Neuron (in vitro differentiated cells): ENCODE data around the gene IMMP2L.
"Not testable (repeated sequence)": the region's sequence is repeated elsewhere in the genome, so short reads cannot be mapped to it uniquely, and the experiment has no call there.

ENCODE experiments used
- H2AFZ ChIP-seq: one replicate; pipeline ENCODE4 v1.6.1; 2013; ENCODE audit warnings: low read depth, mild to moderate bottlenecking, inconsistent platforms, low read length, moderate library complexity
- H3K27me3 ChIP-seq: one replicate; pipeline ENCODE4 v1.6.1; 2013; ENCODE audit warnings: low read length; ENCODE audit not compliant: insufficient read depth
- H3K36me3 ChIP-seq: one replicate; pipeline ENCODE4 v1.6.1; 2013; ENCODE audit warnings: low read length; ENCODE audit not compliant: insufficient read depth
- H3K4me1 ChIP-seq: one replicate; pipeline ENCODE4 v1.6.1; 2013; ENCODE audit warnings: low read length; ENCODE audit not compliant: insufficient read depth
- H3K4me3 ChIP-seq: 2 replicates; pipeline ENCODE4 v1.5.1; 2013; ENCODE audit warnings: mild to moderate bottlenecking, low read length, moderate library complexity
- H3K9me3 ChIP-seq: one replicate; pipeline ENCODE4 v1.6.1; 2013; ENCODE audit warnings: low read length

IMMP2L gene

DNA sequence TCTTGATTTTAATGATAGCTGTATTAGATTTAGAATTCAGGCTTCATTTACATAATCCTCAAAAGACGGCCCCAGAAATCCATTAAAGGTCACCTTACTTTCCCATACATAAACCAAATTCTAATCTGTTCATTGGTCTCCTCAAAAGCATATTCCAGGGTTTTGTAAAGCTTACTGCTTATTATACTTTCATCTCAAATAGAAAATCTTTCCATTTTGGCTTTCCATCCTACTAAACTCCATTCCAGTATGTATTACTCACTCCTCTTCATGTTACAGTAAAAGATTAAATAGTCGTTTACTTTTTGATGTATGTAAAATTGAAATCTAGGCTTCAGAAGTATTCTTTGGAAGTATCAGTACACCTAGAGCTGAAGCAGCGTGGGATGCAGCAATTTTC is 614.9 kb downstream of the IMMP2L start:
- peaks cover 3% of the 10 kb centered on the region for H3K4me1 ChIP-seq
- H3K27me3 ChIP-seq: no peaks in the 10 kb centered on the region
- no peaks in the 10 kb centered on the region for H3K9me3 ChIP-seq
- H3K36me3 ChIP-seq: no peaks in the 10 kb centered on the region
- no peak overlapping the region for H3K4me3 ChIP-seq
- no peak overlapping the region for H2AFZ ChIP-seq

- Histone ChIP-seq H3K4me3 (no peak overlapping the region), H3K27me3 (no peaks in the 10 kb centered on the region), H3K4me1 (peaks cover 3% of the 10 kb centered on the region), H3K9me3 (no peaks in the 10 kb centered on the region), H3K36me3 (no peaks in the 10 kb centered on the region), H2AFZ (no peak overlapping the region)
Observed at GRCh38 chr7:110944966-110945644, 617.2 kb downstream of the IMMP2L start.

GRCh38 chr7:110944448-110944847 is 617.8 kb downstream of the IMMP2L start:
- Histone ChIP-seq H3K9me3 (no peaks in the 10 kb centered on the region), H3K36me3 (no peaks in the 10 kb centered on the region), H3K4me3 (no peak overlapping the region), H3K4me1 (peaks cover 3% of the 10 kb centered on the region), H3K27me3 (no peaks in the 10 kb centered on the region), H2AFZ (no peak overlapping the region)

- Histone ChIP-seq H2AFZ (no peak overlapping the region), H3K4me1 (peaks cover 3% of the 10 kb centered on the region), H3K9me3 (no peaks in the 10 kb centered on the region), H3K4me3 (no peak overlapping the region), H3K27me3 (no peaks in the 10 kb centered on the region), H3K36me3 (no peaks in the 10 kb centered on the region)
Observed at GRCh38 chr7:110943701-110944345, 618.5 kb downstream of the IMMP2L start.

- H3K36me3 ChIP-seq: no peaks in the 10 kb centered on the region
- no peak overlapping the region for H3K4me3 ChIP-seq
- no peaks in the 10 kb centered on the region for H3K9me3 ChIP-seq
- no peak overlapping the region for H2AFZ ChIP-seq
- no peaks in the 10 kb centered on the region for H3K27me3 ChIP-seq
- H3K4me1 ChIP-seq: peaks cover 3% of the 10 kb centered on the region
Observed at GRCh38 chr7:110941385-110941784, 620.9 kb downstream of the IMMP2L start.

DNA sequence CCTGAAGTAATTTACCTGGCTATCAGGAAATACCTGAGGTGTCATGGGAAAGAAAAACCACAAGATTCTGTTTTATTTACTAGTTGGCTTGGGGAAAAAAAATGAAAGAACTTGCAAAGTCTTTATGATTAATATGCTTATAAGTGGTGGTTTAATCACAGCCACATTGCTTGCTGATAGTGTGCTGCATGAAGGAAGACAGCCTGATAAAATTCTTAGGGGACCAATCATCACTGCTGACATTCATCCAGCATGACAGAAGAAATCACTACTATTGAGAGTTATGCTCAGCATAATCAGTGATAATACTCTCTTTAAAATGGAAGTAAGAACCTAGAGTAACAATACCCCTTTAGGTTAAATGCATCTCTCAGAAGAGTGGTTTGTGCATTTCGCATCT is 621.5 kb downstream of the IMMP2L start:
- Histone ChIP-seq H3K27me3 (no peaks in the 10 kb centered on the region), H3K9me3 (no peaks in the 10 kb centered on the region), H3K4me1 (peaks cover 3% of the 10 kb centered on the region), H3K4me3 (no peak overlapping the region), H3K36me3 (no peaks in the 10 kb centered on the region), H2AFZ (no peak overlapping the region)

- no peaks in the 10 kb centered on the region for H3K9me3 ChIP-seq
- no peak overlapping the region for H3K4me3 ChIP-seq
- H3K36me3 ChIP-seq: no peaks in the 10 kb centered on the region
- H2AFZ ChIP-seq: no peak overlapping the region
- H3K4me1 ChIP-seq: no peaks in the 10 kb centered on the region
- H3K27me3 ChIP-seq: no peaks in the 10 kb centered on the region
Observed at GRCh38 chr7:110938165-110938564, 624.1 kb downstream of the IMMP2L start.

- H3K4me3 ChIP-seq, H3K9me3 ChIP-seq, H3K27me3 ChIP-seq, H3K36me3 ChIP-seq, H3K4me1 ChIP-seq, H2AFZ ChIP-seq: not testable (repeated sequence)
Observed at GRCh38 chr7:110936665-110937064, 625.6 kb downstream of the IMMP2L start.

- H3K9me3 ChIP-seq: no peaks in the 10 kb centered on the region
- no peak overlapping the region for H2AFZ ChIP-seq
- no peaks in the 10 kb centered on the region for H3K27me3 ChIP-seq
- H3K36me3 ChIP-seq: no peaks in the 10 kb centered on the region
- no peak overlapping the region for H3K4me3 ChIP-seq
- no peaks in the 10 kb centered on the region for H3K4me1 ChIP-seq
Observed at GRCh38 chr7:110929480-110930249, 632.6 kb downstream of the IMMP2L start.

GRCh38 chr7:110922906-110923305 is 639.4 kb downstream of the IMMP2L start:
- no peak overlapping the region for H2AFZ ChIP-seq
- no peaks in the 10 kb centered on the region for H3K27me3 ChIP-seq
- no peak overlapping the region for H3K4me3 ChIP-seq
- H3K36me3 ChIP-seq: no peaks in the 10 kb centered on the region
- no peaks in the 10 kb centered on the region for H3K4me1 ChIP-seq
- no peaks in the 10 kb centered on the region for H3K9me3 ChIP-seq

GRCh38 chr7:110921595-110922151 is 640.6 kb downstream of the IMMP2L start:
- Histone ChIP-seq H3K27me3 (no peaks in the 10 kb centered on the region), H3K4me1 (no peaks in the 10 kb centered on the region), H2AFZ (no peak overlapping the region), H3K9me3 (no peaks in the 10 kb centered on the region), H3K4me3 (no peak overlapping the region), H3K36me3 (no peaks in the 10 kb centered on the region)

GRCh38 chr7:110918949-110919548 is 643.2 kb downstream of the IMMP2L start:
- Histone ChIP-seq H3K27me3 (no peaks in the 10 kb centered on the region), H3K9me3 (no peaks in the 10 kb centered on the region)

DNA sequence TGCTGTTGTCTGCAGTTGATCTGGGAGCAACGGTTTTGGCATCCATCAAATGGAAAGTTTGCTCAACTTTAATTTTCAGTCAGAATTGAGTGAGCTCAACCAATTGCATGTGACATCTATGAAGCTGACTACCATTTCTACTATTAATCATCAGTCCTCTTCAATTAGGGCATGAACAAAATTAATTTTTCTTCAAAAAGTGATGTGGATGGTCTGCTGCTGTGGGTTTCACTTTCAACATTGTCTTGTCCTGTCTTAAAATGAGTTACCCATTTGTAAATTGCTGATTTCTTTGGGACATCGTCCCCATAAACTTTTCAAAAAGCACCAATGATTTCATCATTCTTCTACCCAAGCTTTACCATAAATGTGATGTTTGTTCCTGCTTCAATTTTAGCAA is 648.0 kb downstream of the IMMP2L start:
- Histone ChIP-seq H3K4me3 (no peak overlapping the region), H3K36me3 (no peaks in the 10 kb centered on the region), H2AFZ (no peak overlapping the region), H3K27me3 (no peaks in the 10 kb centered on the region), H3K4me1 (no peaks in the 10 kb centered on the region), H3K9me3 (no peaks in the 10 kb centered on the region)

More at GRCh38 chr7:110918949-110919548, 643.2 kb downstream of the IMMP2L start:
- no peaks in the 10 kb centered on the region for H3K4me1 ChIP-seq
- H3K4me3 ChIP-seq: no peak overlapping the region
- no peaks in the 10 kb centered on the region for H3K36me3 ChIP-seq
- H2AFZ ChIP-seq: no peak overlapping the region
